Karpas-422 (cell line): ENCODE data around the gene INKA2. TPM values are rescaled to one million over a fixed set of nuclear protein-coding genes. Genes with fewer than 3 reads are reported as not detected.
"Not testable (repeated sequence)": the region's sequence is repeated elsewhere in the genome, so short reads cannot be mapped to it uniquely, and the experiment has no call there.

Experiments used
- DNase-seq: peaks from one replicate; pipeline ENCODE4 v3.0.0-alpha.2; 2015
- H2AFZ ChIP-seq: fragments of 200-600 bp; sonication (generic); 2 replicates; pipeline ENCODE4 v1.6.1; 2014; ENCODE audit warnings: antibody characterized with exemption, low read length, mixed read lengths
- H3K27ac ChIP-seq: fragments of 200-600 bp; sonication (generic); 2 replicates; pipeline ENCODE4 v1.5.1; 2014; ENCODE audit warnings: mild to moderate bottlenecking, low read length, moderate library complexity
- H3K27me3 ChIP-seq: fragments of 200-600 bp; sonication (generic); 2 replicates; pipeline ENCODE4 v1.6.1; 2014; ENCODE audit warnings: low read length, mixed read lengths
- H3K36me3 ChIP-seq: fragments of 200-600 bp; sonication (generic); 2 replicates; pipeline ENCODE4 v1.6.1; 2014; ENCODE audit warnings: low read length, mixed read lengths; ENCODE audit not compliant: insufficient read depth
- H3K4me1 ChIP-seq: fragments of 200-600 bp; sonication (generic); 2 replicates; pipeline ENCODE4 v1.6.1; 2014; ENCODE audit warnings: mild to moderate bottlenecking, low read length, mixed read lengths
- H3K4me2 ChIP-seq: fragments of 200-600 bp; sonication (generic); 2 replicates; pipeline ENCODE4 v1.6.1; 2014; ENCODE audit warnings: low read length, low read depth, mild to moderate bottlenecking; ENCODE audit not compliant: poor library complexity, severe bottlenecking
- H3K4me3 ChIP-seq: fragments of 200-600 bp; sonication (generic); 2 replicates; pipeline ENCODE4 v1.5.1; 2014; ENCODE audit warnings: mild to moderate bottlenecking, antibody characterized with exemption, low read length, mixed read lengths
- H3K79me2 ChIP-seq: fragments of 200-600 bp; sonication (generic); 2 replicates; pipeline ENCODE4 v1.6.1; 2014; ENCODE audit warnings: mild to moderate bottlenecking, low read length, mixed read lengths
- H3K9ac ChIP-seq: fragments of 200-600 bp; sonication (generic); 2 replicates; pipeline ENCODE4 v1.6.0; 2014; ENCODE audit warnings: low read length
- H3K9me2 ChIP-seq: fragments of 200-600 bp; sonication (generic), shearing (Covaris generic); replicated peaks from 2 replicates; pipeline ENCODE4 v1.6.0; 2014; ENCODE audit warnings: mild to moderate bottlenecking, low read length, moderate library complexity; ENCODE audit not compliant: insufficient read depth
- H3K9me3 ChIP-seq: fragments of 300-700, 200-600 bp; sonication (generic); 2 replicates; pipeline ENCODE4 v1.6.1; 2014; ENCODE audit warnings: low read length, mixed read lengths
- H4K20me1 ChIP-seq: fragments of 200-600 bp; sonication (generic); 2 replicates; pipeline ENCODE4 v1.6.1; 2014; ENCODE audit warnings: mild to moderate bottlenecking, antibody characterized with exemption, low read length, low read depth; ENCODE audit not compliant: insufficient read depth
- total RNA-seq: library from RNA; depleted of rRNA; stranded (reverse); fragments of >200 nt; shearing (Covaris generic); gene quantifications from 2 replicates; pipeline ENCODE4 v1.2.3, GENCODE V29; 2014; ENCODE audit warnings: low replicate concordance

INKA2 gene
- total RNA-seq, 1 experiment from 2014 or later = 1.1 TPM

- peaks cover 7% of the 10 kb centered on the region for H3K4me1 ChIP-seq
- H3K4me3 ChIP-seq = no peak overlapping the region
- no peak overlapping the region for H3K27ac ChIP-seq
- no peak overlapping the region for H2AFZ ChIP-seq
- H3K36me3 ChIP-seq = no peaks in the 10 kb centered on the region
- no peak overlapping the region for H3K9ac ChIP-seq
- H3K9me2 ChIP-seq = no peaks in the 10 kb centered on the region
- no peaks in the 10 kb centered on the region for H3K9me3 ChIP-seq
- no peaks in the 10 kb centered on the region for H3K79me2 ChIP-seq
- no peaks in the 10 kb centered on the region for H4K20me1 ChIP-seq
- no peak overlapping the region for H3K4me2 ChIP-seq
- peak; percentile 94 for DNase-seq
- H3K27me3 ChIP-seq = no peaks in the 10 kb centered on the region
Observed at GRCh38 chr1:111747282-111747734, 8.1 kb upstream of the INKA2 start.

GRCh38 chr1:111746614-111746999, 7.4 kb upstream of the INKA2 start:
- Histone ChIP-seq H2AFZ (no peak overlapping the region), H3K79me2 (no peaks in the 10 kb centered on the region), H3K36me3 (no peaks in the 10 kb centered on the region), H3K27ac (no peak overlapping the region), H3K4me3 (no peak overlapping the region), H3K4me2 (no peak overlapping the region), H3K27me3 (no peaks in the 10 kb centered on the region), H4K20me1 (no peaks in the 10 kb centered on the region), H3K9me2 (no peaks in the 10 kb centered on the region), H3K9me3 (no peaks in the 10 kb centered on the region), H3K4me1 (no peaks in the 10 kb centered on the region; the same call in 1 of the 2 replicates), H3K9ac (no peak overlapping the region)
- DNase-seq = no peak

GRCh38 chr1:111745675-111746613, 6.7 kb upstream of the INKA2 start:
- no peak overlapping the region for H3K4me3 ChIP-seq
- no peaks in the 10 kb centered on the region for H3K27me3 ChIP-seq
- no peak overlapping the region for H2AFZ ChIP-seq
- H3K9me2 ChIP-seq = no peaks in the 10 kb centered on the region
- no peaks in the 10 kb centered on the region for H3K36me3 ChIP-seq
- no peak overlapping the region for H3K4me2 ChIP-seq
- no peak overlapping the region for H3K27ac ChIP-seq
- no peaks in the 10 kb centered on the region for H4K20me1 ChIP-seq
- no peaks in the 10 kb centered on the region; the same call in 1 of the 2 replicates for H3K4me1 ChIP-seq
- no peak overlapping the region for H3K9ac ChIP-seq
- H3K9me3 ChIP-seq = no peaks in the 10 kb centered on the region
- no peaks in the 10 kb centered on the region for H3K79me2 ChIP-seq
- no peak for DNase-seq

- H3K36me3 ChIP-seq = no peaks in the 10 kb centered on the region
- H3K9ac ChIP-seq = no peak overlapping the region
- H3K27ac ChIP-seq = no peak overlapping the region
- no peaks in the 10 kb centered on the region for H3K9me2 ChIP-seq
- peaks cover 8% of the 10 kb centered on the region for H3K4me1 ChIP-seq
- no peaks in the 10 kb centered on the region for H3K9me3 ChIP-seq
- no peak for DNase-seq
- H3K27me3 ChIP-seq = no peaks in the 10 kb centered on the region
- no peak overlapping the region for H3K4me3 ChIP-seq
- H4K20me1 ChIP-seq = no peaks in the 10 kb centered on the region
- H2AFZ ChIP-seq = no peak overlapping the region
- H3K79me2 ChIP-seq = no peaks in the 10 kb centered on the region
- H3K4me2 ChIP-seq = no peak overlapping the region
Observed at GRCh38 chr1:111743679-111744101, 4.5 kb upstream of the INKA2 start.

GRCh38 chr1:111742938-111743549, 3.8 kb upstream of the INKA2 start:
- no peaks in the 10 kb centered on the region for H3K27me3 ChIP-seq
- no peak overlapping the region for H3K27ac ChIP-seq
- H3K9me2 ChIP-seq = no peaks in the 10 kb centered on the region
- H3K36me3 ChIP-seq = no peaks in the 10 kb centered on the region
- H3K4me1 ChIP-seq = peaks cover 14% of the 10 kb centered on the region
- H4K20me1 ChIP-seq = no peaks in the 10 kb centered on the region
- H3K9ac ChIP-seq = no peak overlapping the region
- no peak overlapping the region for H3K4me2 ChIP-seq
- no peak overlapping the region for H3K4me3 ChIP-seq
- DNase-seq = no peak
- no peaks in the 10 kb centered on the region for H3K79me2 ChIP-seq
- H3K9me3 ChIP-seq = no peaks in the 10 kb centered on the region
- H2AFZ ChIP-seq = no peak overlapping the region

GRCh38 chr1:111742292-111742691, 3.1 kb upstream of the INKA2 start:
- DNase-seq, H3K4me3 ChIP-seq, H3K79me2 ChIP-seq: not testable (repeated sequence)

GRCh38 chr1:111739925-111740765, 950 bp upstream of the INKA2 start:
- Histone ChIP-seq H3K9me3 (no peaks in the 10 kb centered on the region), H2AFZ (peak overlapping the region; percentile 84), H3K4me3 (peak overlapping the region; percentile 67), H3K4me1 (peaks cover 30% of the 10 kb centered on the region), H3K9me2 (no peaks in the 10 kb centered on the region), H3K27me3 (no peaks in the 10 kb centered on the region), H3K79me2 (no peaks in the 10 kb centered on the region), H3K9ac (peak overlapping the region; percentile 74), H4K20me1 (peaks cover 12% of the 10 kb centered on the region; the same call in 1 of the 2 replicates), H3K36me3 (no peaks in the 10 kb centered on the region), H3K27ac (no peak overlapping the region), H3K4me2 (peak overlapping the region; percentile 95)
- DNase-seq = no peak

More at GRCh38 chr1:111742292-111742691, 3.1 kb upstream of the INKA2 start:
- H4K20me1 ChIP-seq, H3K36me3 ChIP-seq, H2AFZ ChIP-seq, H3K27me3 ChIP-seq, H3K9me3 ChIP-seq, H3K4me2 ChIP-seq, H3K27ac ChIP-seq, H3K9ac ChIP-seq, H3K9me2 ChIP-seq: not testable (repeated sequence)
- peaks cover 21% of the 10 kb centered on the region for H3K4me1 ChIP-seq
